RCC 7860 (cell line): Measurements from ENCODE around the gene UBE2I.

ENCODE experiments used
- DNase-seq: peaks from one replicate; pipeline ENCODE4 v3.0.0-alpha.2; 2015; ENCODE audit warnings: low spot score
- FAIRE-seq: peaks from 2 replicates; lab custom pipeline; 2012; peaks lifted over from hg19 to GRCh38; lab: Jason Lieb, UNC

Gene UBE2I

GRCh38 chr16:1341495-1342420 lies 32.3 kb downstream of the UBE2I start:
- FAIRE-seq = no peak
- DNase-seq = no peak

GRCh38 chr16:1342526-1343427 lies 33.3 kb downstream of the UBE2I start:
- FAIRE-seq (peak; percentile 62), DNase-seq (peak; percentile 95)

DNA sequence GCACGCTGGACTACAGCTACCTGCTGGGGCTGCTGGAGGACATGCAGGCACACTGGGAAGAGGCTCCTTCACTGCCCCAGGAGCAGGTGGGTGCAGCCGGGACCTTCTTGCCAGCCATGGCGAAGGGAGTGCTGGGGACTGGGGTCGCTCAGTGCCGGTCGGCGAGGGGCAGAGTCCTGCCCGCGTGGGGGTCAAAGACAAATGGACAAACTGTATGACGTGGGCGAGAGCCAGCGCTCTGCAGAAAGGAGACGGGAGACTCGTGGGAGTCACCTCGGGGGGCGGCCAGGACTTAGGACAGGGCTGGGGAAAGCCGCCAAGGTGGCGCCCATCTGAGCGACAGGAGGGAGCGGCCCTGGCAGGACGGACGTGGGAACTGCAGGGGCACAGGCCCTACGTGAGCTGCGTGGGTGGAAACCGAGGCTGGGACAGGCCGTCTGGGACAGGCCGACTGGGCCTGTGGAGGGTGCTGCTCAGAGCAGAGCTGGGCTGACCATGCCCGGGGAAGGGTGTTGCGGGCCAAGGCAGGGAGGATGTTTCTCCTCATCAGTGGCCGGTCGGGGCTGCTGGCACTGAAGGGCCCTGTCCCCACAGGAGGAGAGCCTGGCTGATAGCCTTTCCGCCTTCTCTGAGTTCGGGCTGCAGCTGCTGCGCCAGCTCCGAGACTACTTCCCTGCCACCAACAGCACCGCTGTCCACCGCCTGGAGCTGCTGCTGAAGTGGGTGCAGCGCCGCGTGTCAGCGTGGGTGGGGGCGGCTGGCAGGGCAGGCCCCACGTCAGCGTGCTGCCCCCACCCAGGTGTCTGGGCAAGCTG lies 34.2 kb downstream of the UBE2I start:
- no peak for DNase-seq
- no peak for FAIRE-seq

GRCh38 chr16:1344499-1344898 lies 35.1 kb downstream of the UBE2I start:
- FAIRE-seq = no peak
- no peak for DNase-seq

GRCh38 chr16:1345087-1345486 lies 35.7 kb downstream of the UBE2I start:
- DNase-seq = no peak
- no peak for FAIRE-seq

DNA sequence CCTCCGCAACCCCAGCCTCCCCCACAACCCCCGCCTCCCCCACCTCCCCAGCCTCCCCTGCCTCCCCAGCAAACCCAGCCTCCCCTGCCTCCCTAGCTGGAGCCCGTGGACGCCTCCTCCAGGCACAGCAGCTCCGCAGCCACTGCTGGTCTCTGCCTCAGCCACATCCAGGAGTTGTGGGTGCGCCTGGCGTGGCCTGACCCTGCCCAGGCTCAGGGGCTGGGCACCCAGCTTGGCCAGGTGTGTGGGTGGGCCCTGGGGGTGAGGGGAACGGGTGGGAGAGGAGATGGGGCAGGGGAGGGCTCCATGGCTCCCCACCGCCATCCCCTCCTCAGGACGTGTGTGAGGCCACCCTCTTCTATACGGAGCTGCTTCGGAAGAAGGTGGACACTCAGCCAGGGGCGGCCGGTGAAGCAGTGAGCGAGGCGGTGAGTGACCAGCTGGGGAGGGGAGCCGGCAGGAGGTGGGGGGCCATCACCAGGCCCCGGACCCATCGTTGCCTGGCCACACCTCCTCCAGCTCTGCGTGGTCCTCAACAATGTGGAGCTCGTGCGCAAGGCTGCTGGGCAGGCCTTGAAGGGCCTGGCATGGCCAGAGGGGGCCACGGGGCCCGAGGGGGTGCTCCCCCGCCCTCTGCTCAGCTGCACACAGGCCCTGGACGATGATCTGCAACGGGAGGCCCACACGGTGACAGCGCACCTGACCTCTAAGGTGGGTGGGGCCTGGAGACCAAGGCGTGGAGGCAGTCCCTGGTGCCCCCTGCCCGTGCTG lies 36.4 kb downstream of the UBE2I start:
- DNase-seq = no peak
- FAIRE-seq = no peak

- FAIRE-seq (no peak), DNase-seq (no peak)
Observed at GRCh38 chr16:1346422-1347285, 37.2 kb downstream of the UBE2I start.

- DNase-seq (no peak), FAIRE-seq (no peak)
Observed at GRCh38 chr16:1347286-1347855, 37.9 kb downstream of the UBE2I start.

GRCh38 chr16:1347962-1348361 lies 38.5 kb downstream of the UBE2I start:
- FAIRE-seq (no peak), DNase-seq (no peak)

GRCh38 chr16:1348441-1348840 lies 39.0 kb downstream of the UBE2I start:
- no peak for DNase-seq
- no peak for FAIRE-seq

DNA sequence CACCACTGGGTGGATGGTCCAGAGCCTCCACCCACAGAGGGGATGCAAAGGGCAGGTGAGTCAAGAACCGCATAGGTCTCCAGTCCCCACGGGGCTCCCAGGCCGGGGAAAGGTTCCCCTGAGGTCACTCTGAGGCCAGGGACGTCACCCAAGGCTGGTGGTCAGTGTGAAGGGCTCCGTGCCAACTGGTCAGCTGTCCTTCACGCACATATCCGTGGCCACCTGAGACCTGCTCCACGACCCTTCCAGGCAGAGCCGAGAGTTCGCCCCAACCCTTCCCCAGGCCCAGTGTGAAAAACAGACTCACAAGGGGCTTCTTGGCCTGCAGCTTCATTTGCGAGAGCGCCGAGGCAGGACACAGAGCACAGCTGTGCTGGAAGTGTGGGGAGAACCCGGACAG lies 39.5 kb downstream of the UBE2I start:
- DNase-seq (no peak), FAIRE-seq (no peak)

DNA sequence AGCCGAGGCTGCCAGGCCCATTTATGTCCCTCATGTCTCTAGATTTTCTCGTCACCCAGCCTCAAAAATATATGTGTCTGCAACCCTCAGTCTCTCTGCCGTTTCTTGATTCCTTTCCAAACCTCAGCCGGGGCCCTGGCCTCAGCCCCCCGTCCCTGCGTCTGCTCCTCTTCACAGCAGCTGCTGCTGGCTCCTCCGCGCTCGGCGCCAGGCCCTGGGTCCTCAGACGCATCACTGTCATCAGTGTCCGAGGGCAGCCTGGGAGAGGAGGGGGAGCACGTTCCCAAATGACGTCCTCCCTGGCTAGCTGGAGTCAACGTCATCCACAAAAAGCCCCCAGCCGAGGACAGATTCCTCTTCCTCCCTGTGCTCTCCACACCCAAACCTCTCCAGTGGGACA lies 39.9 kb downstream of the UBE2I start:
- DNase-seq (no peak), FAIRE-seq (no peak)

DNA sequence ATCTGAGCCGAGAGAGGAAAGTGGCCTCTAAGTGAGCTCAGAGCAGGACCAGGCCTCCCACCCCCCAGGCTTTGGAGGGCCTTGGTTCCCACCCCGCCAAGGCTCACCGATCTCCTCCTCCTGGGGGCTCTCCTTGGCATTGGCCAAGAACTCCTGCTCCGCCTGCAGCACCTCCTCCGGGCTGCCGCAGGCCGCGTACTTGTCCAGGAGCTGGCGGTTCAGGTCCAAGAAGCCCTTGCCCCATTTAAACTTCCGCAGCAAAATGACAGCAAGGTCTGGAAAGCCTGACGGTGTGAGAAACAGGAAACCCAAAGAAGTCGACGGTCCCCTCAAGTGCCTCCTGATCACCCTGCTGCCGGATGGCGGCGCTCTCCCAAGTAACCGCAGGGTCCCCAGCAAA lies 40.5 kb downstream of the UBE2I start:
- FAIRE-seq = no peak

DNA sequence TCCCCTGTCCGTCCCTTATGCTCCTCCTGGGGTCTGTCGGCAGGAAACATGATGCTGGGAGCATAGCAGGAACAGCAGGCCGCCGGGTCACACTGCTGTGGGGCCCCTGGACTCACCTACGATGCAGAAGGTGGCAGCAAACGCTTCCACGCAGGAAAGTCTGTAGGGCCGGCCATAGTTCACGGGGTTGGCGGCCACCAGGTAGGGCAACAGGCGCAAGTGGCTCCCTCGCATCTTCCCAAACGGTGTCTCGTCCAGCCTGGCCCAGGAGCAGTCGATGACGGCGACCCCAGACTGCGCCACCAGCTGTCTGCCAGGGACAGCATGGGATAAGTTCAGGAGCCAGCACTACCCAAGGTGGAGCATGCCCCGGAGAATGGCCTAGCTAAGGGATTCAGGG lies 41.3 kb downstream of the UBE2I start:
- FAIRE-seq = no peak
- DNase-seq = no peak

More for the DNA sequence above, 40.5 kb downstream of the UBE2I start:
- DNase-seq = no peak

- DNase-seq (no peak), FAIRE-seq (no peak)
Observed at GRCh38 chr16:1351215-1351581, 41.8 kb downstream of the UBE2I start.

DNA sequence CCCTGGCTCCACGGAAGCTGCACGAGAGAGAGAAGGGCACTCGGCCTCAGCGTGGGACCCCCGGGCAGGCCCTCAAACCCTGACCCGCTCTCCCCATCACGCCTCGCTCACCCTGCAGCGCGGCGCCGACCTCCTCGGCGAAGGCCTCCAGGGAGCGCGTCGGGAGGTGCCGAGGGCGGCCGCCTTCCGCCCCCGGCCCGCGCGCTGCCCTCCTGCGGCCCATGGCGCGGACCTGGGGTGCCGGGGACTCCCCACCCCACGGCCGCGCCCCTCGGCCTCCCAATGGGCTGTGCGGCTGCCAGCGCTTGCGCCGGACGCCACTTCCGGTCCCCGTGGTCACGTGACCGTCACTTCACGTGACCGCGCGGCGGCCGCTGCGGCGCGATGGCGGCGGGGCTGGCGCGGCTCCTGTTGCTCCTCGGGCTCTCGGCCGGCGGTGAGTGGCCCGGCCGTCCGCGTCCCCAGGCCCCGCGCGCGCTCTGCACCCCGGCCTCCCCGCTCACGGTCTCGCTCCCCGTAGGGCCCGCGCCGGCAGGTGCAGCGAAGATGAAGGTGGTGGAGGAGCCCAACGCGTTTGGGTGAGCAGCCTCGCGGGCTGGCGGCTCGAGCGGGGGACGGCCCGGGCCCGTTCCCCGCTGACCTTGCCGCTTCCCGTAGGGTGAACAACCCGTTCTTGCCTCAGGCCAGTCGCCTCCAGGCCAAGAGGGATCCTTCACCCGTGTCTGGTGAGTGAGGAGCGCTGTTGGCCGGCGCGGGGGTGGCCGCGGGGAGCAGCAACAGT lies 42.3 kb downstream of the UBE2I start, which contains the start of the genes GNPTG and TSR3:
Gene GNPTG, plus strand, starts transcription at position 350 of the 781 bp plus-strand sequence. Its CDS starts 35 bp downstream, at position 385.
Gene TSR3, minus strand, starts transcription at position 297 of the 781 bp plus-strand sequence. Its CDS starts 74 bp downstream, at position 223.
- DNase-seq (peak; percentile 49), FAIRE-seq (no peak)

DNA sequence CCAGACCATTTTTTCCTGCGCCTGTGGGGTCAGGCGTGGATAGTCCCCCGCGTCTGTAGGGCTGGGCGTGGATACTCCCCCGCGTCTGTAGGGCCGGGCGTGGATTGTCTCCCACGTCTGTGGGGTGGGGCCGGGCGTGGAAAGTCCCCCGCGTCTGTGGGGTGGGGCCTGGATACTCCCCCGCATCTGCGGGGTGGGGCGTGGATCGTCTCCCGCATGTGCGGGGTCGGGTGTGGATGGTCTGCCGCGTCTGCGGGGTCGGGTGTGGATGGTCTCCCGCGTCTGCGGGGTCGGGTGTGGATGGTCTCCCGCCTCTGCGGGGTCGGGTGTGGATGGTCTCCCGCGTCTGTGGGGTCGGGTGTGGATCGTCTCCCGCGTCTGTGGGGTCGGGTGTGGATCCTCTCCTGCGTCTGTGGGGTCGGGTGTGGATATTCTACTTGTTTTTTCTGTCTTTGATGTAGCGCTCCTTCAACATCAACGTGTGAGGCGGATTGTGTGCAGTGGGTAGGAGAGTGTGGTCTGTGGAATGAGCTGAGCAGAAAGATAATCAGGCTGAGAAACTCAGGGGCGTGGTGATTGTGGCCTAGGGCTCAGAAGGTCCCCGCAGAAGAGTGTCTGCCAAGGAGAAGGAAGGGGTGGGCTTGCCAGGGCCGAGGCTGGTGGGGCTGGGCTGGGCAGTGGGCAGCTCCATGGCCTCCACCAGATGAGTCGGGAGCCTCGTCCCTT lies 45.5 kb downstream of the UBE2I start:
- DNase-seq (no peak), FAIRE-seq (no peak)
